ENCODE data around the gene VIM.

Gene VIM

GRCh38 chr10:17200912-17201793 is 26.9 kb upstream of the VIM start, which contains the start of gene TRDMT1:
TRDMT1 (minus strand) TSS chr10:17201672; CDS start chr10:17201634, 38 bp downstream.
- Histone ChIP-seq H3K9ac (ENCODE audit: low read length) (peak within 1 kb of the TSS; percentile 67), H3K4me3 (ENCODE audit: low read depth, low read length, poor library complexity, severe bottlenecking) (peak within 1 kb of the TSS; percentile 79), H3K27me3 (ENCODE audit: insufficient read depth, low read length) (no peaks in the 10 kb centered on the region), H3K4me1 (ENCODE audit: insufficient read depth, low read length, severe bottlenecking) (peaks cover 13% of the 10 kb centered on the region), H3K4me2 (ENCODE audit: low read length) (peak within 1 kb of the TSS; percentile 78), H3K27ac (ENCODE audit: low read depth, low read length, poor library complexity, severe bottlenecking) (no peak within 1 kb of the TSS), H3F3A (ENCODE audit: insufficient read depth, low read length) (no peaks in the 10 kb centered on the region), H3K9me3 (ENCODE audit: low read length) (no peaks in the 10 kb centered on the region), H4K20me1 (ENCODE audit: insufficient read depth, low read length) (no peaks in the 10 kb centered on the region), H3K79me2 (ENCODE audit: insufficient read depth, low read length) (no peaks in the 10 kb centered on the region), H3K9me2 (ENCODE audit: low read depth, low read length) (no peaks in the 10 kb centered on the region), H3K36me3 (ENCODE audit: insufficient read depth, low read length) (no peaks in the 10 kb centered on the region), H2AFZ (ENCODE audit: low read length) (peak within 1 kb of the TSS; percentile 77)
- TF ChIP-seq EZH2 (IDR thresholded peaks at IDR 0.05; ENCODE audit: borderline replicate concordance, low read length) = no peak
- TF ChIP-seq, protein P1, sequence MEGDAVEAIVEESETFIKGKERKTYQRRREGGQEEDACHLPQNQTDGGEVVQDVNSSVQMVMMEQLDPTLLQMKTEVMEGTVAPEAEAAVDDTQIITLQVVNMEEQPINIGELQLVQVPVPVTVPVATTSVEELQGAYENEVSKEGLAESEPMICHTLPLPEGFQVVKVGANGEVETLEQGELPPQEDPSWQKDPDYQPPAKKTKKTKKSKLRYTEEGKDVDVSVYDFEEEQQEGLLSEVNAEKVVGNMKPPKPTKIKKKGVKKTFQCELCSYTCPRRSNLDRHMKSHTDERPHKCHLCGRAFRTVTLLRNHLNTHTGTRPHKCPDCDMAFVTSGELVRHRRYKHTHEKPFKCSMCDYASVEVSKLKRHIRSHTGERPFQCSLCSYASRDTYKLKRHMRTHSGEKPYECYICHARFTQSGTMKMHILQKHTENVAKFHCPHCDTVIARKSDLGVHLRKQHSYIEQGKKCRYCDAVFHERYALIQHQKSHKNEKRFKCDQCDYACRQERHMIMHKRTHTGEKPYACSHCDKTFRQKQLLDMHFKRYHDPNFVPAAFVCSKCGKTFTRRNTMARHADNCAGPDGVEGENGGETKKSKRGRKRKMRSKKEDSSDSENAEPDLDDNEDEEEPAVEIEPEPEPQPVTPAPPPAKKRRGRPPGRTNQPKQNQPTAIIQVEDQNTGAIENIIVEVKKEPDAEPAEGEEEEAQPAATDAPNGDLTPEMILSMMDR (IDR thresholded peaks at IDR 0.05; ENCODE audit: low read length) = no peak

DNA sequence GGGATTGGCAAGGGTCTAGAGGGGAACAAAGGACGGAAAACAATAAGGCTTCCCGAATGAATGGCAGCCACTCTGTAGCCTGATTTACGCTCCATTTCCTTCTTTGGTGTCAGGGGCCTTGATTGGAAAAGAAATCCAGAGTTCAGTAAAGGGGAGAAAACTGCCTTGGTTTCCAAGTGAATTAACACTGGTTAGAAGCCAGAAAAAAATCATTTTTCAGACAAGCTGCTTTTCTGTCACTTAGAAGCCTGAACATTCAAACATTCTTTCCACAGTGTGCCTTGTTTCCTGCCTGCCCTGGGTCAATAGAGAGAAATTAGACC is 26.3 kb upstream of the VIM start:
- peak overlapping the region; percentile 77 for H2AFZ ChIP-seq (ENCODE audit: low read length)
- H3K36me3 ChIP-seq (ENCODE audit: insufficient read depth, low read length) = no peaks in the 10 kb centered on the region
- peak overlapping the region; percentile 79 for H3K4me3 ChIP-seq (ENCODE audit: low read depth, low read length, poor library complexity, severe bottlenecking)
- peak overlapping the region; percentile 78 for H3K4me2 ChIP-seq (ENCODE audit: low read length)
- no peaks in the 10 kb centered on the region for H3K27me3 ChIP-seq (ENCODE audit: insufficient read depth, low read length)
- H4K20me1 ChIP-seq (ENCODE audit: insufficient read depth, low read length) = no peaks in the 10 kb centered on the region
- no peaks in the 10 kb centered on the region for H3F3A ChIP-seq (ENCODE audit: insufficient read depth, low read length)
- no peak for TF ChIP-seq EZH2 (IDR thresholded peaks at IDR 0.05; ENCODE audit: borderline replicate concordance, low read length)
- TF ChIP-seq, protein P1 (IDR thresholded peaks at IDR 0.05; ENCODE audit: low read length) = no peak
- no peaks in the 10 kb centered on the region for H3K79me2 ChIP-seq (ENCODE audit: insufficient read depth, low read length)
- H3K9ac ChIP-seq (ENCODE audit: low read length) = peak overlapping the region; percentile 67; the same call in 1 of the 2 replicates
- peaks cover 13% of the 10 kb centered on the region for H3K4me1 ChIP-seq (ENCODE audit: insufficient read depth, low read length, severe bottlenecking)
- no peaks in the 10 kb centered on the region for H3K9me3 ChIP-seq (ENCODE audit: low read length)
- no peak overlapping the region for H3K27ac ChIP-seq (ENCODE audit: low read depth, low read length, poor library complexity, severe bottlenecking)
- H3K9me2 ChIP-seq (ENCODE audit: low read depth, low read length) = no peaks in the 10 kb centered on the region

DNA sequence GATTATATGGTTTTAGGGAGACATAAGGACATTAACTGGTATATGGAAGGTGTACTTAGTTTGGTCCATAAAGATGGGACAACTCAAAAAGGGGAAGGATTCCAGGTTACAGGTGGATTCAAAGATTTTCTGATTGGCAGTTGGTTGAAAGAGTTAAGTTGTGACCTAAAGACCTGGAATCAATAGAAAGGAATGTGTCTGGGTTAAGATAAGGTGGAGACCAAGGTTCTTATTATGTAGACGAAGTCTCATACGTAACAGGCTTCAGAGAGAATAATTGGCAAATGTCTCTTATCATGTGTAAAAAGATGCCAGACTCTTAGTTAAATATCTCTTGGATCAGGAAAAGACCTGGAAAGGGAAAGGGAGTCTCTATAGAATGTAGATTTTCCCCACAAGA is 25.5 kb upstream of the VIM start:
- no peak overlapping the region for H3K9ac ChIP-seq (ENCODE audit: low read length)
- H2AFZ ChIP-seq (ENCODE audit: low read length) = peak overlapping the region; percentile 77
- no peaks in the 10 kb centered on the region for H3K9me3 ChIP-seq (ENCODE audit: low read length)
- H3K4me1 ChIP-seq (ENCODE audit: insufficient read depth, low read length, severe bottlenecking) = peaks cover 13% of the 10 kb centered on the region
- no peak overlapping the region for H3K4me2 ChIP-seq (ENCODE audit: low read length)
- no peaks in the 10 kb centered on the region for H3F3A ChIP-seq (ENCODE audit: insufficient read depth, low read length)
- H3K36me3 ChIP-seq (ENCODE audit: insufficient read depth, low read length) = no peaks in the 10 kb centered on the region
- no peaks in the 10 kb centered on the region for H3K27me3 ChIP-seq (ENCODE audit: insufficient read depth, low read length)
- no peak overlapping the region for H3K27ac ChIP-seq (ENCODE audit: low read depth, low read length, poor library complexity, severe bottlenecking)
- H3K79me2 ChIP-seq (ENCODE audit: insufficient read depth, low read length) = no peaks in the 10 kb centered on the region
- H4K20me1 ChIP-seq (ENCODE audit: insufficient read depth, low read length) = no peaks in the 10 kb centered on the region
- no peaks in the 10 kb centered on the region for H3K9me2 ChIP-seq (ENCODE audit: low read depth, low read length)
- no peak for TF ChIP-seq EZH2 (IDR thresholded peaks at IDR 0.05; ENCODE audit: borderline replicate concordance, low read length)
- no peak overlapping the region for H3K4me3 ChIP-seq (ENCODE audit: low read depth, low read length, poor library complexity, severe bottlenecking)
